HG02885 (cell line): ENCODE data around the gene SEMA3D.

Experiments used
- ATAC-seq: cut with Tn5 transposase; IDR thresholded peaks from one replicate; pipeline ENCODE4 v1.9.1; 2021; ENCODE audit warnings: mild to moderate bottlenecking; ENCODE audit not compliant: unreplicated experiment, poor library complexity

The SEMA3D gene

DNA sequence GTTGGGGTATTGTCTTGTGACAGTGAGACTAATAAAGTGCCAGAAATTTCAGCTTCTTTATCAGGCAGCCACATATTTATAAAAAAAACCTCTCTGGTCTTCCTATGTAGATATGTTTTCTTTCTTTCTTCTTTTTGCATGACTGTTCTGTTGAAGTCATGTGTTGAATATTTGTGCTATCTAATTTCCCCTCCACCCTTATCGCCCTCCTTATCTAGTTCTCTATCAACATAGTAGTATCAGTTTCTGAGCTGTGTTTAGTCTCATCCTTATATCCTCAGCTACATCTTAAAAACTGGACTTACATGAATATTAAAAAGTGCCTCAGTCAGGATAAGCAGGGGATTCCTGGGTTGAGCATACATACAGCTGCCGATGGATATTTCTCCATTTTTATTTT, 53.9 kb downstream of the SEMA3D start:
- no peak for ATAC-seq

DNA sequence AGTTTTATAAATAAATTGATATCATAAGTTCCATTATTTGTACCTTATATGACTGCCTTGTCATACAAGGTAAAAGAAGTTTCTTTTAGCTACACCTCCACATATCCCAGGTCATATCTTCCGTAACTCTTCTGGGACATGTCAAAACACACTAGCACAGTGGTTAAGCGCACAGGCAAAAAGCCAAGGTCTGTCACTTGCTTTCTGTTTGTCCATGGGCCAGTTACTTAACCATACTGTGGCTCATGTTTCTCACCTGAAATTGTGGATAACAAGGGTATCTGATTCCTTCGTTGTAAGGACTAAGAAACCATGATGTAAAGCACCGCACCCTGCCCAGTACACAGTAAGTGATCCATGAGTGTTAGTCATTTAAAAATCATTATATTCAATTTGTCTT, 56.2 kb downstream of the SEMA3D start:
- ATAC-seq = no peak

DNA sequence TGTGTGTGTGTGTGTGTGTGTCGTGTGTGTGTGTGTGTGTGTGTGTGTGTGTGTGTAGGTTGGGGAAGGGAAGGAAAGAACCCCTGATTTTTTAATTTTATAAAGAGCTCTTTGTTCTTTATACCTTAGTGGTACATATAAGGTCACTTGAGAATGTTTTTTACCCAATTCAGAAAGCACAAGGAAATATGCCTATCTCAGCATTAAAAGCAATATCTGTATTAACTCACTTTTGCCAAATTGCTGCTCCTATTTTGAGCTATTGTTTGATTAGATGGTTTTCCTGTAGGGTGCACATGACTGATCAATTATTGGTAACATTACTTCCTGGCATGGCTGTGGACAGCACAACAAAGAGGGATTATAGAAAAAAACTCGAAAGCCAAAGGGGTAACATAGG, 60.5 kb downstream of the SEMA3D start:
- no peak for ATAC-seq

- no peak for ATAC-seq
Observed at GRCh38 chr7:85125651-85126131, 61.2 kb downstream of the SEMA3D start.

DNA sequence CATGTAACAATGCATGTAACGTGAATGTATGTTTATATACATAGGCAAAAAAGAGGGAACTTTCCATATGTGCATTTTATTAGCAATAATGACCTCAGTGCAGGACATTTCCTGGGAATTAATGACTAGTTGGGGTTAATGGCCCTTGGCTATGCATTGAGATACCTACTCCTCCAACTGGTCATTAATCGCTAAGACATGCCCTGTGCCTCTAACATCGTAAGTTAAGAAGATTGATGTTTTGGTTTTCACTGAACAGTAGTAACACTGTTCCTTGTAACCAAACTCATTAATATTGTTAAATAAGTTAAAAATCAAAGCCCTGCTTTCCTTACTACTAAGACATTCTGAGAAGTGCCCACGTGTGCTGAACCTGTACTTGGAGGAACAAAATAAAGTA, 61.7 kb downstream of the SEMA3D start:
- ATAC-seq = no peak

GRCh38 chr7:85119934-85120333, 66.9 kb downstream of the SEMA3D start:
- no peak for ATAC-seq

DNA sequence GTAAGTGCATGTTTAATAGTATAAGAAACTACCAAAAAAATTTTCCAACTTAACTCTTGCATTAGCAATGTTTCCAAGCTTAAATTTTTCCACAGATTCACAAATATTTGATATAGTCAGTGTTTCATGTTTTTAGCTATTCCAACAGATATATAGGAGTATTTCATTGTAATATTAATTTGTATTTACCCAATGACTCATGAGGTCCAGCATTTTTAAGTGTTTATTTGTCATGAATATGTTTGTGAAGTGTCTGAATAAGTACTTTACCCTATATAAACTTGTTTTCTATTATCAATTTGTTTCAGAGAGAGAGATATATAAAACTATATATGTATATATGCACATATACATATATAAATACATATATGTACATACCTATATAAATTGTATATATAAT, 71.0 kb downstream of the SEMA3D start:
- ATAC-seq = no peak

GRCh38 chr7:85115006-85115405, 71.8 kb downstream of the SEMA3D start:
- no peak for ATAC-seq

GRCh38 chr7:85114342-85114741, 72.5 kb downstream of the SEMA3D start:
- ATAC-seq = no peak

DNA sequence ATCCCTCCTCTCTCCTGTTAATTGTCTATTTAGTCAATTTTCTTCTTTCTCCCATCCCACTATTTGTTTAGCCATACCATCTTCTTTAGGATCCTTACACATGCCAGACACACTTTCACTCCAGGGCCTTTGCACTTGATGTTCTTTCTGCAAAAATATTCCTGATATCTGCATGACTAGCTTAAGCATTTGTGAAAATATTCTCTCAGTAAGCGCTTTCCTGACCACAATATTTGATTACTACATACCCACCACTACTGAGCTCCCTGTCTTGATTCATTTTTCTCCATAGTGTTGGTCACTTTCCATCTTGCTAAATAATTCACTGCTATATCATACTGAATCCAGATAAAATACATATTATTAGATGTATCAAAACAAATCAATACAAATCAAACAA, 75.1 kb downstream of the SEMA3D start:
- no peak for ATAC-seq

DNA sequence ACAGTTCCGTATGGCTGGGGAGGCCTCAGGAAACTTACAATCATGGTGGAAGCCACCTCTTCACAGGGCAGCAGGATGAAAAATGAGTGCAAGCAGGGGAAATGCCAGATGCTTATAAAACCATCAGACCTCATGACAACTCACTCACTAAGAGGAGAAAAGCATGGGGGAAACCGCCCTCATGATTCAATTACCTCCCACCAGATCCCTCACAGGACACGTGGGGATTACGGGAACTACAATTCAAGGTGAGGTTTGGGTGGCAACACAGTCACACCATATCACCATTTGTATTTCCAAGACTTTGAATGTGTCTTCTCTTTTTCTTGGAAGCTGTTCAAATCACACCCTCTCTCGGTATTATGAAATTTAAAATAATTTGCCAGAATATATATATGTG, 80.1 kb downstream of the SEMA3D start:
- no peak for ATAC-seq

- no peak for ATAC-seq
Observed at GRCh38 chr7:85104432-85105205, 82.2 kb downstream of the SEMA3D start.

DNA sequence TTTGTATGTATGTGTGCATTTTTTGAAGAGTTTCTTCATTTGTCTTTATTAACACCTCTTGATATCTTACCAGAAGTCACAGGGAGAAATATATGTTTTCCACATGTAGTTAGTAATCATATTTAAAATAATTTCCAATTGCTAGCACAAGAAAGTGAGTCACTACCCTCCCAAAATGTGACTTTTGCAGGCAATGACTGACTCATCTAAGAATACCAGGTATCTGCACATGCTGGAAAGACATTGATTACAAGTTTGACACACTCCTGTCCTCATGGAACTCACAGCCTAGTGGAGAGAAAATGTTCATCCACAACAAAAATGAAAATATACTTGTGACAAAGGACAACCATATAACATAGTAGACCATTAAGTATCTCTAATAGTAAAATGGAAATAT, 82.9 kb downstream of the SEMA3D start:
- no peak for ATAC-seq

- no peak for ATAC-seq
Observed at GRCh38 chr7:85103357-85103756, 83.5 kb downstream of the SEMA3D start.

DNA sequence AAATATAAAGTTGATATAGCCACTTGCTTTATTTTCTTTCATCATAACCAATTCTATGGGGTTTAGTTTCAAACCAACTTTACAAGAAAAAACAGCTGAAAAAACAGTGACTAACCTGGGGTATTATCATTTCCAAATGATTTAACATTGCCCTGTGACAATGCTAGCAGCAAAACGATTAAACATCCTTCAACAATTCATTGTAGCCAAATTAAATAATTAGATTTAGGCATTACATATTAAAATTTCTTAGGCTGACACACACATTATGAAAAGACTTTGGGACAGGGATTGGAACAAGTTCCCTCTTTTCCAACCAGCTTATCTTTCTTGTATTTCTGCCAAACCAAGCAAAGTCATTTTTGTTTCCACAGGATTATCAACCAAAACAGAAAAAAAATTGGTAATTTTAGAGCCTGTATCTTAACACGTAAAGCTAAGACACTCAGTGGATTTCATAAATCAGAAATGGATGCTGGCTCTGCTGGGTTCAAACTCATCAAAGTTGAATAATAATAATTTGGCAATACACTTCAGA, 84.0 kb downstream of the SEMA3D start:
- ATAC-seq = no peak

GRCh38 chr7:85101347-85101746, 85.5 kb downstream of the SEMA3D start:
- ATAC-seq = no peak

DNA sequence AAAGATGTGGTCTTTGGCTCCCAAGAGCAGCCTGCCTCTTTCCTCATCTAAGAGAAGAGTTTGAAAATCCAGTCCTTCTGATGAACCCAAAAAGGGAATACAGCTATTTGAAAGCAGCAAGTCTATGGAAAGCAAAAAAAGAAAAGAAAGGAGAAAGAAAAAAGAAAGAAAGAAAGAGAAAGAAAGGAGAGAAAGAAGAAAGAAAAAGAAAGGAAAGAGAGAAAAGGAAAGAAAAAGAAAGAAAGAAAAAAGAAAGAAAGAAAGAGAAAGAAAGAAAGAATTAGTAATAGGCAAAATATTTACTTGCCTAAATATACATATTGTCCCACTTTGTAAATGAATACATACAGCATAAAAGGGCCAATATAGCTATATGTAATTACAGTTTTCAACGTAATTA, 89.0 kb downstream of the SEMA3D start:
- no peak for ATAC-seq

DNA sequence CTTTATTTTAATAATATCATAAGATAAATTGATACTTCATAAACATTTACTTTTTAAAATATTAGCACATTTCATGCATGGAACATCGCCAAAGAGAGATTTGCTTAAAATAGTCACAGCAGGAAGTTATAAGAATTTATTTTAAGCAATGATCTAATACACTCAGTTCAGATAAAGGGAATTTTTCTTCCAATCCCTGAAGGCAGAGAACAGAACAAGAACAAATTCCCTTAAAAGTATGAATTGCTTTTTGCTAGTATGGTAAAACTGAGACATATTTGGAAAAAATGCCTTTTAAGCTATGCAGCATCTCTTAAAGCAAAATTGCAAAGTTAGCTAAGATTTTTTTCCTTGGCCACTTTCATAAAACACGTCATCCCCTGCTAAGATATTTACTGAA, 91.0 kb downstream of the SEMA3D start:
- ATAC-seq = no peak

DNA sequence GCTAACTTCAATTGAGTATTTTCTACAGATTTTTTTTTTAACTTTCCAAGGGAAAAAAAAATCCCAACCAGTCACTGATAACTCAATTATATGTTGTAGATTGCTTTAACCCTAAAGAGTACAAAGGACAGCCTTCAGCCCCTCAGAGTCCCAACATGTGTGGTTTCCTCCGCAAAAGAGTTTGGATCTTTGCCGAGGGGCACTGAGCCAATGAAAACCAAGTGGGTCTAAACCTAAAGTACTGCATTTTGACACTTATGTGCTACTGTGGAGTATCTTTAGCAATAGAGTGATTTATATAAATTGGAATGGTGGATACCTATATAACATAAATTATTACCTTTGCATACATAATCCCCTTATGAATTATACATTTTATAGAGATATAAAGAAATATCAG, 91.5 kb downstream of the SEMA3D start:
- ATAC-seq = no peak

- no peak for ATAC-seq
Observed at GRCh38 chr7:85094046-85094725, 92.7 kb downstream of the SEMA3D start.

DNA sequence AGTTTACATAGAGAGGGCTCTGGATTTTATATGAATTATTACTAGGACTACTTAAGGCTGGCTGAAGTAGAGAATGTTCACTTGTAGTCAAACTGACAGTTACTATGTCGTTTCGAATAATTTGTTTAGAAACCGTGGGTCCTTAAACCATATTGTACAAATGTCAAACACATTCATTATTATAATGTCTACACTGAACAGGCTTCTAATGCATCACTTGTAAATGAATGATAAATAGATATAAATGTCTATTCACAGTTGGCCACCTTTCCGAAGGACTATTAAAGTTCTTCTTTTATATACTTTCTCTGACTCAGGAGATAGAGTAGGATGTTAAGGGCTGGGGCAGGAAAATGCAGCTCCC, 95.3 kb downstream of the SEMA3D start:
- ATAC-seq = no peak
